Astrocyte (in vitro differentiated cells and primary cell): ENCODE results near the gene OR1L6. TPM values are rescaled to one million over a fixed set of nuclear protein-coding genes. Genes with fewer than 3 reads are reported as not detected.

Experiments used
- DNase-seq: peaks from one replicate; pipeline ENCODE4 v3.0.0-alpha.2; 2010; ENCODE audit warnings: low read depth
- FAIRE-seq: peaks from 2 replicates; lab custom pipeline; 2011; peaks lifted over from hg19 to GRCh38; lab: Jason Lieb, UNC
- H2AFZ ChIP-seq: 2 replicates; pipeline ENCODE4 v1.6.0; 2012; ENCODE audit warnings: low read depth, low read length, inconsistent platforms
- H3K27ac ChIP-seq: 2 replicates; pipeline ENCODE4 v1.5.1; 2011; ENCODE audit warnings: low read depth, low read length, inconsistent platforms
- H3K27me3 ChIP-seq: 2 replicates; pipeline ENCODE4 v1.6.0; 2011; ENCODE audit warnings: low read length, inconsistent platforms; ENCODE audit not compliant: insufficient read depth
- H3K36me3 ChIP-seq: 2 replicates; pipeline ENCODE4 v1.5.1; 2011; ENCODE audit warnings: low read length, inconsistent platforms; ENCODE audit not compliant: insufficient read depth
- H3K4me1 ChIP-seq: 2 replicates; pipeline ENCODE4 v1.5.1; 2011; ENCODE audit warnings: low read length, inconsistent platforms; ENCODE audit not compliant: insufficient read depth
- H3K4me2 ChIP-seq: 2 replicates; pipeline ENCODE4 v1.6.0; 2012; ENCODE audit warnings: low read length, inconsistent platforms
- H3K4me3 ChIP-seq: 2 replicates; pipeline ENCODE4 v1.5.1; 2011; ENCODE audit warnings: low read depth, mild to moderate bottlenecking, low read length, inconsistent platforms; ENCODE audit not compliant: insufficient read depth
- H3K79me2 ChIP-seq: 2 replicates; pipeline ENCODE4 v1.6.0; 2012; ENCODE audit warnings: mild to moderate bottlenecking, low read length, inconsistent platforms; ENCODE audit not compliant: insufficient read depth
- H3K9ac ChIP-seq: 2 replicates; pipeline ENCODE4 v1.6.0; 2012; ENCODE audit warnings: mild to moderate bottlenecking, low read length, inconsistent platforms
- H3K9me3 ChIP-seq: 2 replicates; pipeline ENCODE4 v1.5.1; 2012; ENCODE audit warnings: low read depth, mild to moderate bottlenecking, low read length, inconsistent platforms; ENCODE audit not compliant: insufficient read depth
- H4K20me1 ChIP-seq: 2 replicates; pipeline ENCODE4 v1.6.0; 2012; ENCODE audit warnings: low read length, inconsistent platforms; ENCODE audit not compliant: insufficient read depth
- H3K27ac Mint-ChIP-seq: one replicate; pipeline ENCODE4 v1.8.0; 2021; ENCODE audit warnings: mild to moderate bottlenecking, mixed read lengths; ENCODE audit not compliant: unreplicated experiment
- H3K27me3 Mint-ChIP-seq: one replicate; pipeline ENCODE4 v1.8.0; 2021; ENCODE audit warnings: low read depth, mixed read lengths; ENCODE audit not compliant: unreplicated experiment
- H3K36me3 Mint-ChIP-seq: one replicate; pipeline ENCODE4 v1.8.0; 2021; ENCODE audit warnings: low read depth, mixed read lengths; ENCODE audit not compliant: unreplicated experiment
- H3K4me1 Mint-ChIP-seq: one replicate; pipeline ENCODE4 v1.8.0; 2021; ENCODE audit warnings: low read depth, mixed read lengths; ENCODE audit not compliant: unreplicated experiment
- H3K4me3 Mint-ChIP-seq: one replicate; pipeline ENCODE4 v1.8.0; 2021; ENCODE audit warnings: mild to moderate bottlenecking, moderate library complexity, mixed read lengths; ENCODE audit not compliant: unreplicated experiment
- H3K9me3 Mint-ChIP-seq: one replicate; pipeline ENCODE4 v1.8.0; 2021; ENCODE audit warnings: mild to moderate bottlenecking, mixed read lengths; ENCODE audit not compliant: unreplicated experiment
- CTCF ChIP-seq: IDR thresholded peaks from 2 replicates; pipeline ENCODE4 v1.5.1; 2011; ENCODE audit warnings: low read depth, mild to moderate bottlenecking, inconsistent platforms, low read length, moderate library complexity; ENCODE audit not compliant: insufficient read depth
- EZH2 ChIP-seq: IDR thresholded peaks from 2 replicates; pipeline ENCODE4 v1.6.1; 2012; ENCODE audit warnings: mild to moderate bottlenecking, low read length, inconsistent platforms; ENCODE audit not compliant: insufficient read depth
- total RNA-seq: library from RNA; stranded (reverse); gene quantifications from 2 replicates; pipeline ENCODE4 v1.2.1, GENCODE V29; 2021

OR1L6 gene
- total RNA-seq, 1 donor from 2014 or later: not detected

GRCh38 chr9:122779181-122779580 lies 37.1 kb downstream of the OR1L6 start:
- Histone ChIP-seq H3K9ac (no peak overlapping the region), H4K20me1 (no peaks in the 10 kb centered on the region), H3K4me3 (no peak overlapping the region), H3K27me3 (no peaks in the 10 kb centered on the region), H3K4me1 (no peaks in the 10 kb centered on the region), H3K36me3 (no peaks in the 10 kb centered on the region), H3K79me2 (no peaks in the 10 kb centered on the region), H3K27ac (no peak overlapping the region), H2AFZ (no peak overlapping the region), H3K4me2 (no peak overlapping the region), H3K9me3 (no peaks in the 10 kb centered on the region)
- DNase-seq: no peak
- Mint-ChIP-seq H3K27ac (no peak overlapping the region), H3K9me3 (no peaks in the 10 kb centered on the region), H3K27me3 (peaks cover 6% of the 10 kb centered on the region), H3K4me1 (peaks cover 10% of the 10 kb centered on the region), H3K36me3 (no peaks in the 10 kb centered on the region), H3K4me3 (no peak overlapping the region)
- FAIRE-seq: no peak
- TF ChIP-seq EZH2 (no peak), CTCF (no peak)

- H3K9me3 ChIP-seq: no peaks in the 10 kb centered on the region
- no peak for DNase-seq
- no peak for TF ChIP-seq CTCF
- TF ChIP-seq EZH2: no peak
Measured at GRCh38 chr9:122780026-122780425, 37.9 kb downstream of the OR1L6 start.

DNA sequence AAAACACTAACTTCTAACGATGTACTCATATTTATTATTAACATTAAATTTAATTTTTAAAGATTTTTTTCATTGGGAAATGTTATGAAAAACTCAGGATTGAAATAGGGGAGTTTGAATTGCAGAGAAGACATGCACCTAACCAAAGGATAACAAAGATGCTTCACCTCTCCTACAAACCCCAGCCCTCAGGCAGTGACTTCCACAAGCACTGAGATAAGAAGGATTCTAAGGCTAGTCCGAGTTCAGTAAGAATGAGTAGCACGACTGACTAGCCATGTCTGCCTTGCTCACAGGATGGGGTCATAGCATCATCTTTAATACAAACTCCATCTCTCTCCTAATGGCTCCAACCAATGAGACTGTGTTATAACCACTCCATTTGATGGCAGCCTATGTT lies 39.6 kb downstream of the OR1L6 start:
- H3K9ac ChIP-seq: no peak overlapping the region
- H3K4me2 ChIP-seq: no peak overlapping the region
- H3K27ac ChIP-seq: no peak overlapping the region
- no peaks in the 10 kb centered on the region for H3K36me3 ChIP-seq
- H2AFZ ChIP-seq: no peak overlapping the region
- Mint-ChIP-seq H3K4me3 (no peak overlapping the region), H3K9me3 (no peaks in the 10 kb centered on the region), H3K27ac (no peak overlapping the region), H3K36me3 (no peaks in the 10 kb centered on the region), H3K27me3 (peaks cover 13% of the 10 kb centered on the region), H3K4me1 (peaks cover 10% of the 10 kb centered on the region)
- no peaks in the 10 kb centered on the region for H3K79me2 ChIP-seq
- FAIRE-seq (no peak), DNase-seq (no peak)
- no peaks in the 10 kb centered on the region for H4K20me1 ChIP-seq
- H3K4me3 ChIP-seq: no peak overlapping the region
- H3K9me3 ChIP-seq: no peaks in the 10 kb centered on the region
- TF ChIP-seq CTCF (no peak), EZH2 (no peak)
- H3K4me1 ChIP-seq: no peaks in the 10 kb centered on the region
- H3K27me3 ChIP-seq: no peaks in the 10 kb centered on the region

More at GRCh38 chr9:122780026-122780425, 37.9 kb downstream of the OR1L6 start:
- H3K4me3 Mint-ChIP-seq: no peak overlapping the region
- H3K27ac Mint-ChIP-seq: no peak overlapping the region
- Histone ChIP-seq H3K4me3 (no peak overlapping the region), H3K27me3 (no peaks in the 10 kb centered on the region), H3K4me1 (no peaks in the 10 kb centered on the region), H3K36me3 (no peaks in the 10 kb centered on the region), H3K79me2 (no peaks in the 10 kb centered on the region), H3K4me2 (no peak overlapping the region), H3K27ac (no peak overlapping the region), H2AFZ (no peak overlapping the region), H3K9ac (no peak overlapping the region), H4K20me1 (no peaks in the 10 kb centered on the region)
- FAIRE-seq: no peak
- peaks cover 13% of the 10 kb centered on the region for H3K27me3 Mint-ChIP-seq
- no peaks in the 10 kb centered on the region for H3K9me3 Mint-ChIP-seq
- H3K36me3 Mint-ChIP-seq: no peaks in the 10 kb centered on the region
- peaks cover 10% of the 10 kb centered on the region for H3K4me1 Mint-ChIP-seq
